ENCODE results near the gene TAS2R9.

DNA sequence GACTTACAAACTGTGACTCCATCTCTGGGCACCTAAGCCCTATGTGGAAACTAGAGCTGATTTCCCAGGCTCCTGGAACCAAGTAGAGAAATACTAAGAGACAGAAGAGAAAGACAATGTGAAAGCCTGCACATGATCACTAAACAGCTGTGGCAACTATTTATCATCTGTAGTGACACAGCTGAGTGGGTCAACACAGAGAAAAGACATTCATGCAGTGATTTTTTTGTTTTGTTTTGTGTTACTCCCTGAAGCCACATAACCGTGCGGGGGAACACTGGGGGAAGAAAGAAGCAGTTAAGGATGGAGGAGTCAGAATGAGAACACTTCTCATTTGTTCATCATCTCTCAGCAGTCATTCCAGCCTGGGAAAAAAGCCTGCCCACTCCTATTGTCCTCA, 37.8 kb upstream of the TAS2R9 start:
- TF ChIP-seq, protein P1, sequence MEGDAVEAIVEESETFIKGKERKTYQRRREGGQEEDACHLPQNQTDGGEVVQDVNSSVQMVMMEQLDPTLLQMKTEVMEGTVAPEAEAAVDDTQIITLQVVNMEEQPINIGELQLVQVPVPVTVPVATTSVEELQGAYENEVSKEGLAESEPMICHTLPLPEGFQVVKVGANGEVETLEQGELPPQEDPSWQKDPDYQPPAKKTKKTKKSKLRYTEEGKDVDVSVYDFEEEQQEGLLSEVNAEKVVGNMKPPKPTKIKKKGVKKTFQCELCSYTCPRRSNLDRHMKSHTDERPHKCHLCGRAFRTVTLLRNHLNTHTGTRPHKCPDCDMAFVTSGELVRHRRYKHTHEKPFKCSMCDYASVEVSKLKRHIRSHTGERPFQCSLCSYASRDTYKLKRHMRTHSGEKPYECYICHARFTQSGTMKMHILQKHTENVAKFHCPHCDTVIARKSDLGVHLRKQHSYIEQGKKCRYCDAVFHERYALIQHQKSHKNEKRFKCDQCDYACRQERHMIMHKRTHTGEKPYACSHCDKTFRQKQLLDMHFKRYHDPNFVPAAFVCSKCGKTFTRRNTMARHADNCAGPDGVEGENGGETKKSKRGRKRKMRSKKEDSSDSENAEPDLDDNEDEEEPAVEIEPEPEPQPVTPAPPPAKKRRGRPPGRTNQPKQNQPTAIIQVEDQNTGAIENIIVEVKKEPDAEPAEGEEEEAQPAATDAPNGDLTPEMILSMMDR (IDR thresholded peaks at IDR 0.05) = no peak
- no peak for TF ChIP-seq POLR2A (IDR thresholded peaks at IDR 0.05)
